Measurements from ENCODE around the gene NFKBIB.

Gene NFKBIB

DNA sequence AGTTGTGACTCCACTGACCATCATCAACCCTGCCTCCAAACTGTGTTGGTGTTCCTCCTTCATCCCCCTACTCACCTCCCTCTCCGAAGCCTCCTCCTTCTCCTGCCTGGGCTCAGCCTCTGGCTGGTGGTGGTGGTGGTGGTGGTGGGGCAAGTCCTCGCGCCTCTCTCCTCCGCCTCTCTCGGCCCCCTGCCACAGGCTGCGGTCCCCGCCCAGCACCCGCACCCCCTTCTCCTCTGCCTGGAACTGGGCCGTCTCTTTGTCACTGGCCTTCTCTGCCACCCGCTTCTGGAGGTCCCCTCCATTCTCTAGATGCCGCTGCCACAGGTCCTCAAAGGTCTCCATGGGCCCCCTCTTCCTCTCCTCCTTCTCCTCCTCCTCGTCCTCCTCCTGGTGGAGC, 10.7 kb downstream of the NFKBIB start:
- Histone ChIP-seq H3K27ac (no peak overlapping the region), H3K4me3 (no peak overlapping the region)
- no peak for DNase-seq (ENCODE audit: low spot score)
- TF ChIP-seq, protein P1, sequence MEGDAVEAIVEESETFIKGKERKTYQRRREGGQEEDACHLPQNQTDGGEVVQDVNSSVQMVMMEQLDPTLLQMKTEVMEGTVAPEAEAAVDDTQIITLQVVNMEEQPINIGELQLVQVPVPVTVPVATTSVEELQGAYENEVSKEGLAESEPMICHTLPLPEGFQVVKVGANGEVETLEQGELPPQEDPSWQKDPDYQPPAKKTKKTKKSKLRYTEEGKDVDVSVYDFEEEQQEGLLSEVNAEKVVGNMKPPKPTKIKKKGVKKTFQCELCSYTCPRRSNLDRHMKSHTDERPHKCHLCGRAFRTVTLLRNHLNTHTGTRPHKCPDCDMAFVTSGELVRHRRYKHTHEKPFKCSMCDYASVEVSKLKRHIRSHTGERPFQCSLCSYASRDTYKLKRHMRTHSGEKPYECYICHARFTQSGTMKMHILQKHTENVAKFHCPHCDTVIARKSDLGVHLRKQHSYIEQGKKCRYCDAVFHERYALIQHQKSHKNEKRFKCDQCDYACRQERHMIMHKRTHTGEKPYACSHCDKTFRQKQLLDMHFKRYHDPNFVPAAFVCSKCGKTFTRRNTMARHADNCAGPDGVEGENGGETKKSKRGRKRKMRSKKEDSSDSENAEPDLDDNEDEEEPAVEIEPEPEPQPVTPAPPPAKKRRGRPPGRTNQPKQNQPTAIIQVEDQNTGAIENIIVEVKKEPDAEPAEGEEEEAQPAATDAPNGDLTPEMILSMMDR (IDR thresholded peaks at IDR 0.05) = no peak

DNA sequence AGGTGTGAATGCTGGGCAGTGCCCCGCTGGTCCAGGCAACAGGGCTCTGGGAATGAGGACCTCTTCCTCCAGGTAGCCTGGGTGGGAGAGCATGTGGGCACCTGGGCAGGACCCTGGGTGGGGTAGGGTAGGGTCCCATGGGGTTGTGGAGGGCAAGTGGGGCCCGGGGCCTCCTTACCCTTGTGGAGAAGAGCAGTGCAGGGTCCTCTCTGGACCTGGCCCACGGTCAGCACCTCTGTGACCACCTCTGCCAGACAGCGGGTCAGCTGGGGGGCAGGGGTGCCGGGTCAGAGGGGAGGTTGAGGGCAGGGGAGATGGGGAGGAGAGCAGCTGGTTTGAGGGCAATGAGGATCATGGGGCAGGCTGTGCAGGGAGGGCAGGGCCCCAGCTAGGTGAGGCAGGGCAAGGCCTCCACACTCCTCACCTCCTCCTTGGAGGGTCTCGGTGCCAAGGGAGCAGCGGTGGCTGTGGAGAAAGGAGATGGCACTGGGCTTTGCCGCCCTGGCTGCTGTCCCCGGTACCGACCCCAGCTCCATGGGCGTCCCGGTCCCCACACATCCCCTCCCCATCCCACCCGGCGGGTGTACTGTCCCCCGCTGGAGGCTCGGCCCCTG, 11.7 kb downstream of the NFKBIB start:
- Histone ChIP-seq H3K4me3 (no peak overlapping the region), H3K27ac (no peak overlapping the region)
- DNase-seq (ENCODE audit: low spot score) = no peak
- TF ChIP-seq, protein P1 (IDR thresholded peaks at IDR 0.05) = no peak

GRCh38 chr19:38912600-38913514, 13.1 kb downstream of the NFKBIB start:
- TF ChIP-seq, protein P1 (IDR thresholded peaks at IDR 0.05) = no peak
- no peak overlapping the region for H3K27ac ChIP-seq
- no peak for DNase-seq (ENCODE audit: low spot score)
- H3K4me3 ChIP-seq = no peak overlapping the region

GRCh38 chr19:38913958-38914357, 14.2 kb downstream of the NFKBIB start:
- TF ChIP-seq, protein P1 (IDR thresholded peaks at IDR 0.05) = no peak
- H3K4me3 ChIP-seq = no peak overlapping the region
- H3K27ac ChIP-seq = no peak overlapping the region
- DNase-seq (ENCODE audit: low spot score) = no peak

- DNase-seq (ENCODE audit: low spot score) = no peak
- no peak overlapping the region for H3K4me3 ChIP-seq
- H3K27ac ChIP-seq = no peak overlapping the region
- TF ChIP-seq, protein P1 (IDR thresholded peaks at IDR 0.05) = no peak
Observed at GRCh38 chr19:38915329-38916321, 15.9 kb downstream of the NFKBIB start.

GRCh38 chr19:38917516-38917915, 17.7 kb downstream of the NFKBIB start:
- TF ChIP-seq, protein P1 (IDR thresholded peaks at IDR 0.05) = no peak
- no peak overlapping the region for H3K4me3 ChIP-seq
- H3K27ac ChIP-seq = no peak overlapping the region
- no peak for DNase-seq (ENCODE audit: low spot score)

All from coronary artery (tissue), 2 donors.